IPS-15b (cell line): ENCODE results near the gene KIRREL3.

ENCODE experiments used
- H3K27me3 ChIP-seq: one replicate; pipeline ENCODE4 v1.6.1; 2013; ENCODE audit warnings: low read length; ENCODE audit not compliant: control insufficient read depth, insufficient read depth
- H3K36me3 ChIP-seq: one replicate; pipeline ENCODE4 v1.6.1; 2013; ENCODE audit warnings: low read length; ENCODE audit not compliant: control insufficient read depth, insufficient read depth
- H3K4me1 ChIP-seq: one replicate; pipeline ENCODE4 v1.6.1; 2013; ENCODE audit warnings: mild to moderate bottlenecking, low read length; ENCODE audit not compliant: control insufficient read depth, insufficient read depth
- H3K4me3 ChIP-seq: one replicate; pipeline ENCODE4 v1.5.1; 2013; ENCODE audit warnings: low read depth, low read length
- H3K9ac ChIP-seq: one replicate; pipeline ENCODE4 v1.6.1; 2013; ENCODE audit warnings: low read depth, mild to moderate bottlenecking, low read length
- H3K9me3 ChIP-seq: one replicate; pipeline ENCODE4 v1.6.1; 2013; ENCODE audit warnings: mild to moderate bottlenecking, low read length; ENCODE audit not compliant: control insufficient read depth, insufficient read depth

Gene KIRREL3

GRCh38 chr11:126710804-126711399, 289.7 kb downstream of the KIRREL3 start:
- Histone ChIP-seq H3K27me3 (no peaks in the 10 kb centered on the region), H3K4me1 (peaks cover 3% of the 10 kb centered on the region), H3K9me3 (no peaks in the 10 kb centered on the region), H3K4me3 (no peak overlapping the region), H3K36me3 (no peaks in the 10 kb centered on the region), H3K9ac (no peak overlapping the region)

DNA sequence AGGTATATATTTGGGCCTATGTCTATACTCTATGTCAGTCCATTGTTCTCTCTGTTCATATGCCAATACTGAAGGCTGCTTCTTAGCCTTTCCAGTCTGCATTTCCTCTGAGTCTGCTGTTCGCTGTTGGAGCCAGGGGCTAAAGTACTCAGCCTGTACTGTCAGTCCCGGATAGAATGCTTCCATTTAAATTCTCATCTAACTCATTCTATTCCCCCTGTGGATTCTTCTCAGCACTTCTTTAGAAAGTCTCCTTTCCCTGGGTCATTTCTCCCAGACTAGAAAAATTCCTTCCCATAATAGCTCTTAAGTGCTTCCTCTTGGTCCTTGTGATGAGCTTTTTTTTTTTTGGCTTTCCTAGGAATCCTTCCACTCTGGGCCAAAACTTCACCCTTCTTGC, 293.1 kb downstream of the KIRREL3 start:
- Histone ChIP-seq H3K9ac (no peak overlapping the region), H3K4me3 (no peak overlapping the region), H3K9me3 (no peaks in the 10 kb centered on the region), H3K36me3 (no peaks in the 10 kb centered on the region), H3K4me1 (peaks cover 3% of the 10 kb centered on the region), H3K27me3 (no peaks in the 10 kb centered on the region)

DNA sequence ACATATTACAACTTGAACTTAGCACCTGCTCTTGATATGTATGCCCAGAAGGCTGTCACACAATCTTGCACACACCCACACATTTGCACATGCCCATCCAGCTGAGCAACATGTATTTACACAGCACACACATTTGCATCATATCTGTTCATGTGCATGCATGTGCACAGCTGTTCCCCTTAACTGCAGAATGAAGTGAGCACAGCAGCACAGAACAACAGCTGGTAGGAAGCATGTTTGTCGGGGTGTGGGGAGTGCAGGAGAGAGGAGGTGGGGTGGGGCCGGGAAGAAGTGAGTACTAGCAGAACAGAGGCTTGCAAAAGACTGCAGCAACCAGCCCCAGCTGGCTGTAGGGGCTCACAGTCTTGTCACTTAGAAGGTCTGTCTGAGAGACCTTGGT, 296.5 kb downstream of the KIRREL3 start:
- Histone ChIP-seq H3K36me3 (no peaks in the 10 kb centered on the region), H3K27me3 (no peaks in the 10 kb centered on the region), H3K4me3 (no peak overlapping the region), H3K9ac (no peak overlapping the region), H3K4me1 (peaks cover 3% of the 10 kb centered on the region), H3K9me3 (no peaks in the 10 kb centered on the region)

- Histone ChIP-seq H3K36me3 (no peaks in the 10 kb centered on the region), H3K9ac (no peak overlapping the region), H3K4me3 (no peak overlapping the region), H3K27me3 (no peaks in the 10 kb centered on the region), H3K4me1 (peaks cover 4% of the 10 kb centered on the region), H3K9me3 (no peaks in the 10 kb centered on the region)
Measured at GRCh38 chr11:126703662-126704061, 296.9 kb downstream of the KIRREL3 start.

GRCh38 chr11:126702987-126703386, 297.6 kb downstream of the KIRREL3 start:
- Histone ChIP-seq H3K4me1 (peaks cover 3% of the 10 kb centered on the region), H3K9me3 (no peaks in the 10 kb centered on the region), H3K36me3 (no peaks in the 10 kb centered on the region), H3K27me3 (no peaks in the 10 kb centered on the region), H3K4me3 (no peak overlapping the region), H3K9ac (no peak overlapping the region)

GRCh38 chr11:126702165-126702720, 298.3 kb downstream of the KIRREL3 start:
- Histone ChIP-seq H3K9me3 (no peaks in the 10 kb centered on the region), H3K4me1 (peaks cover 2% of the 10 kb centered on the region), H3K27me3 (no peaks in the 10 kb centered on the region), H3K4me3 (no peak overlapping the region), H3K36me3 (no peaks in the 10 kb centered on the region), H3K9ac (no peak overlapping the region)

DNA sequence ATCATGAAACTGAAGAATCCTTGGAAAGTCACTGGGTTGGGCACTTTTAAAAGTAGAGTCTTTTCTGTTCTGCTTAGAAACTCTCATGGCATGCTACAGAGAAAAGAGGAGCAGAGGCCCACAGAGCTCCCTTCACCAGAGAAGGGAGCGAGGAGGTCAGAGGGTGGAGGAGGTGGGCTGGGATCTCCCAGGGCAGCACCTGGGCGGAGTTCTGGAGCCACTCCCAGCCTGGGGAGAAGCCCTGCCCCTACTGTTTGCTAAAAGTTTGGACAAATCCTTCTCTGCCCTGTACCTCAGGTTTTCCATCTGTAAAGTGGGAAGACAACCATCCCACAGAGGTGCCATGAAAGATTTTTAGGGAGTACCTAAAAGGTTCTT, 299.1 kb downstream of the KIRREL3 start:
- H3K27me3 ChIP-seq = no peaks in the 10 kb centered on the region
- peaks cover 2% of the 10 kb centered on the region for H3K4me1 ChIP-seq
- no peak overlapping the region for H3K9ac ChIP-seq
- no peak overlapping the region for H3K4me3 ChIP-seq
- H3K9me3 ChIP-seq = no peaks in the 10 kb centered on the region
- H3K36me3 ChIP-seq = no peaks in the 10 kb centered on the region

- no peak overlapping the region for H3K9ac ChIP-seq
- no peaks in the 10 kb centered on the region for H3K27me3 ChIP-seq
- H3K36me3 ChIP-seq = no peaks in the 10 kb centered on the region
- H3K4me3 ChIP-seq = no peak overlapping the region
- peaks cover 2% of the 10 kb centered on the region for H3K4me1 ChIP-seq
- H3K9me3 ChIP-seq = no peaks in the 10 kb centered on the region
Measured at GRCh38 chr11:126700768-126701519, 299.6 kb downstream of the KIRREL3 start.

DNA sequence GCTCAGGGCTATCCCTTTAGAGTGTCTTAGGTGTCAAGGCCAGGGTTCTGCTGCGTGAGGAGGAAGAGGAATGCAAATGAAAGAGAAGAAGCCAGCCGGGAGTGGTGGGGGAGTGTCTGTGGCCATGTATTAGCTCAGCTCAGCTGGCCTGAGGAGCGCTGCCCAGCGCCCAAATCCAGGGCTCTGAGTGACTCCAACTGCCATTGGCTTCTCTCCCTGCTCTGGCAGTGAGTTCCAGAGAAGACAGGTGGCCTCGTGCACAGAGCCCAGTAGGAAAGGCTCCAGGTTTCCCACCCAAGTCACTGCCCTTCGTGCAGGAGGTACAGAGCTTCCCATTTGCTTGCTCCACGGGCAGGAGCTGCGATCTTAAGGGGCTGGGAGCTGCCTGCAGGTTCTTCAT, 302.0 kb downstream of the KIRREL3 start:
- H3K9ac ChIP-seq = no peak overlapping the region
- peaks cover 2% of the 10 kb centered on the region for H3K4me1 ChIP-seq
- H3K27me3 ChIP-seq = no peaks in the 10 kb centered on the region
- H3K9me3 ChIP-seq = no peaks in the 10 kb centered on the region
- H3K4me3 ChIP-seq = no peak overlapping the region
- H3K36me3 ChIP-seq = no peaks in the 10 kb centered on the region

- Histone ChIP-seq H3K4me1 (peaks cover 2% of the 10 kb centered on the region), H3K9me3 (no peaks in the 10 kb centered on the region), H3K4me3 (no peak overlapping the region), H3K9ac (no peak overlapping the region), H3K36me3 (peaks cover under 1% of the 10 kb centered on the region), H3K27me3 (no peaks in the 10 kb centered on the region)
Measured at GRCh38 chr11:126697936-126698335, 302.6 kb downstream of the KIRREL3 start.

DNA sequence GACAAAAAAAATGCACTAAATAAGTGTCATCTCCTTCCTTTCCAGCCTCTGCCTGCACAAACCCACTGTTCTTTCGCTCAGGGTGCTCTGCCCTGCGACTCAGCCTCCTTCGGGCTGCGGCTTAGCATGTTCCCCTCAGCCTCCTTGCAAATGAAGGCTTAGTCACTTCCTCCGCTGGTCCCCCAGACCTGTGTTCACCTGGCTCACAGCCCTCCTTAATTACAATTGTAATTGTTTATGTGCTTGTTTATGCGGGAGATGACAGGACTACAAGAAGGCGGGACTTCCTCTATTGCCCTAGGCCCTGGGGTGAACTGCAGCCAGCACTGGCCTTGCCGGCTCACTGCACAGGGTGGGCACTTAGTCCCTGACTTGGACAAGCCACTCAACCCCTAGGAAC, 303.6 kb downstream of the KIRREL3 start:
- Histone ChIP-seq H3K4me3 (no peak overlapping the region), H3K27me3 (no peaks in the 10 kb centered on the region), H3K9ac (no peak overlapping the region), H3K9me3 (no peaks in the 10 kb centered on the region), H3K4me1 (peaks cover 2% of the 10 kb centered on the region), H3K36me3 (peaks cover 4% of the 10 kb centered on the region)

GRCh38 chr11:126695293-126695692, 305.3 kb downstream of the KIRREL3 start:
- H3K27me3 ChIP-seq = no peaks in the 10 kb centered on the region
- no peak overlapping the region for H3K9ac ChIP-seq
- H3K4me1 ChIP-seq = peaks cover 2% of the 10 kb centered on the region

More at GRCh38 chr11:126695293-126695692, 305.3 kb downstream of the KIRREL3 start:
- Histone ChIP-seq H3K36me3 (peaks cover 4% of the 10 kb centered on the region), H3K4me3 (no peak overlapping the region), H3K9me3 (no peaks in the 10 kb centered on the region)
